ENCODE measurements around the gene NXN.

DNA sequence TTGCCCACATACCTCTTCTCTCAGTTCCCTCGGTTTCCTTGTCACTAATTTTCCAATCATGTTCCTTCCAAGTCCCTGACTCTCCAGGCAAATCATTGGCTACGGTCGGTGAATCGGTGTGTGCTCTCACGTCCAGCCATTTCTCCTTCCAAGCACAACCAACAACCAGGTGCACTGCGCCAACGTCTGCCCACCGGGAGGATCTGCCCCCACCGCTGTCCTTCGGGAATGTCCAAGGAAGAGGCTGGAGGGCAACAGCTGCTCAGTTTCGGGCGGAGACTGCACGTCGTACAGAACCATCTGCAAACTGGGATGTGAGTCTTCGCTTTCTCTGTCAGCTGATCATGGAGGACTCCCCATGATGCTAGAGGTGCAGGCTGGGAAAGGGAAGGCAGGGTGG is 8.4 kb upstream of the NXN start:
- TF ChIP-seq, protein P1, sequence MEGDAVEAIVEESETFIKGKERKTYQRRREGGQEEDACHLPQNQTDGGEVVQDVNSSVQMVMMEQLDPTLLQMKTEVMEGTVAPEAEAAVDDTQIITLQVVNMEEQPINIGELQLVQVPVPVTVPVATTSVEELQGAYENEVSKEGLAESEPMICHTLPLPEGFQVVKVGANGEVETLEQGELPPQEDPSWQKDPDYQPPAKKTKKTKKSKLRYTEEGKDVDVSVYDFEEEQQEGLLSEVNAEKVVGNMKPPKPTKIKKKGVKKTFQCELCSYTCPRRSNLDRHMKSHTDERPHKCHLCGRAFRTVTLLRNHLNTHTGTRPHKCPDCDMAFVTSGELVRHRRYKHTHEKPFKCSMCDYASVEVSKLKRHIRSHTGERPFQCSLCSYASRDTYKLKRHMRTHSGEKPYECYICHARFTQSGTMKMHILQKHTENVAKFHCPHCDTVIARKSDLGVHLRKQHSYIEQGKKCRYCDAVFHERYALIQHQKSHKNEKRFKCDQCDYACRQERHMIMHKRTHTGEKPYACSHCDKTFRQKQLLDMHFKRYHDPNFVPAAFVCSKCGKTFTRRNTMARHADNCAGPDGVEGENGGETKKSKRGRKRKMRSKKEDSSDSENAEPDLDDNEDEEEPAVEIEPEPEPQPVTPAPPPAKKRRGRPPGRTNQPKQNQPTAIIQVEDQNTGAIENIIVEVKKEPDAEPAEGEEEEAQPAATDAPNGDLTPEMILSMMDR (IDR thresholded peaks at IDR 0.05), result no peak
- TF ChIP-seq POLR2A (IDR thresholded peaks at IDR 0.05), result no peak
